RWPE2 (cell line): ENCODE results near the gene ORMDL2.
"Not testable (repeated sequence)": the region's sequence is repeated elsewhere in the genome, so short reads cannot be mapped to it uniquely, and the experiment has no call there.

Experiments used
- ATAC-seq: fragments of 200-7000 bp; cut with Tn5 transposase; 3 replicates; pipeline ENCODE4 v1.9.1; 2021; ENCODE audit warnings: low read depth
- DNase-seq: peaks from one replicate; pipeline ENCODE4 v3.0.0-alpha.2; 2020; ENCODE audit warnings: low spot score
- H3K27ac ChIP-seq: fragments of 450-650 bp; 2 replicates; pipeline ENCODE4 v1.5.1; 2017; ENCODE audit warnings: mild to moderate bottlenecking; ENCODE audit not compliant: poor library complexity, severe bottlenecking
- H3K27me3 ChIP-seq: fragments of 250-450 bp; sonication (Bioruptor Pico); 2 replicates; pipeline ENCODE4 v1.5.1; 2021; ENCODE audit warnings: mild to moderate bottlenecking, moderate library complexity; ENCODE audit not compliant: insufficient read depth, poor library complexity, severe bottlenecking
- H3K36me3 ChIP-seq: fragments of 250-450 bp; sonication (Bioruptor Pico); 2 replicates; pipeline ENCODE4 v1.5.1; 2020; ENCODE audit warnings: low read depth, mild to moderate bottlenecking, moderate library complexity
- H3K4me1 ChIP-seq: fragments of 250-450 bp; sonication (Bioruptor Pico); 2 replicates; pipeline ENCODE4 v1.5.1; 2021; ENCODE audit warnings: mild to moderate bottlenecking, moderate library complexity; ENCODE audit not compliant: insufficient read depth, poor library complexity, severe bottlenecking
- H3K4me3 ChIP-seq: fragments of 250-450 bp; sonication (Bioruptor Pico); 2 replicates; pipeline ENCODE4 v1.5.1; 2021; ENCODE audit warnings: mild to moderate bottlenecking, moderate library complexity; ENCODE audit not compliant: severe bottlenecking
- H3K9me3 ChIP-seq: fragments of 250-450 bp; sonication (Bioruptor Pico); 2 replicates; pipeline ENCODE4 v1.5.1; 2021; ENCODE audit warnings: mild to moderate bottlenecking, moderate library complexity; ENCODE audit not compliant: severe bottlenecking
- TF ChIP-seq, protein P1 (sequence below): fragments of 450-650 bp; IDR thresholded peaks from one replicate; pipeline ENCODE4 v1.5.1; 2017; ENCODE audit warnings: mild to moderate bottlenecking, moderate library complexity; ENCODE audit not compliant: poor library complexity, severe bottlenecking

The ORMDL2 gene

DNA sequence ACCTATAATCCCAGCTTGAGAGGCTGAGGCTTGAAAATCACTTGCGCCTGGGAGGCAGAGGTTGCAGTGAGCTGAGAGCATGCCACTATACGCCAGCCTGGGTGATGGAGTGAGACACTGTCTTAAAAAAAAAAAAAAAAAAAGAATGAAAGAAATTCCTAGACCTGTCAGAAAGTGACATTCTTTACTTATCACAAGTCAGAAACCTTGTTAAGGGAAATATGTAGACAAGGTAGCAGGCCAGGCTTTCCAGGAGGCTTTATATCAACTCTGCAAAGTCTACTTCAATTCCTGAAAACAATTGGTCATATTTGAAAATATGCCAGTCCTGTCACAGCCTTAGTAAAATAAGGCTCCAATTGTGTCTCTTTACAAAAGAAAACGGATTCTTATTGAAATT, 44.0 kb downstream of the ORMDL2 start:
- H3K4me3 ChIP-seq = no peak overlapping the region
- H3K4me1 ChIP-seq = no peaks in the 10 kb centered on the region
- DNase-seq (no peak), ATAC-seq (no peak)
- H3K36me3 ChIP-seq = no peaks in the 10 kb centered on the region
- TF ChIP-seq, protein P1, sequence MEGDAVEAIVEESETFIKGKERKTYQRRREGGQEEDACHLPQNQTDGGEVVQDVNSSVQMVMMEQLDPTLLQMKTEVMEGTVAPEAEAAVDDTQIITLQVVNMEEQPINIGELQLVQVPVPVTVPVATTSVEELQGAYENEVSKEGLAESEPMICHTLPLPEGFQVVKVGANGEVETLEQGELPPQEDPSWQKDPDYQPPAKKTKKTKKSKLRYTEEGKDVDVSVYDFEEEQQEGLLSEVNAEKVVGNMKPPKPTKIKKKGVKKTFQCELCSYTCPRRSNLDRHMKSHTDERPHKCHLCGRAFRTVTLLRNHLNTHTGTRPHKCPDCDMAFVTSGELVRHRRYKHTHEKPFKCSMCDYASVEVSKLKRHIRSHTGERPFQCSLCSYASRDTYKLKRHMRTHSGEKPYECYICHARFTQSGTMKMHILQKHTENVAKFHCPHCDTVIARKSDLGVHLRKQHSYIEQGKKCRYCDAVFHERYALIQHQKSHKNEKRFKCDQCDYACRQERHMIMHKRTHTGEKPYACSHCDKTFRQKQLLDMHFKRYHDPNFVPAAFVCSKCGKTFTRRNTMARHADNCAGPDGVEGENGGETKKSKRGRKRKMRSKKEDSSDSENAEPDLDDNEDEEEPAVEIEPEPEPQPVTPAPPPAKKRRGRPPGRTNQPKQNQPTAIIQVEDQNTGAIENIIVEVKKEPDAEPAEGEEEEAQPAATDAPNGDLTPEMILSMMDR = no peak
- peaks cover 3% of the 10 kb centered on the region for H3K9me3 ChIP-seq
- no peaks in the 10 kb centered on the region for H3K27me3 ChIP-seq
- no peak overlapping the region for H3K27ac ChIP-seq

DNA sequence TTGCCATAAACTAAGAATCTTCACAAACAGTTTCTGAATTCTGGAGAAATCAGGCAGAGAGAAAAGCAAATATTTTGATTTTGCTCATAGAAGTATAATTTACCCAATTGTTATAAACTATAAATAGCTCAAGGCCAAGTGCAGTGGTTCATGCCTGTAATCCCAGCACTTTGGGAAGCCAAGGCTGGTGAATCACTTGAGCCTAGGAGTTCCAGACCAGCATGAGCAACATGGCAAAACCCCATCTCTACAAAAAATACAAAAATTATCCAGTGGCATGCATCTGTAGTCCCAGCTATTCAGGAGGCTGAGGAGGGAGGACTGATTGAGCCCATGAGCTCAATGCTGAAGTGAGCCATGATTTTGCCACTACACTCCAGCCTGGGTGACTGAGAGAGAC, 44.4 kb downstream of the ORMDL2 start:
- TF ChIP-seq, protein P1 = no peak
- peaks cover 3% of the 10 kb centered on the region for H3K9me3 ChIP-seq
- no peaks in the 10 kb centered on the region for H3K27me3 ChIP-seq
- H3K27ac ChIP-seq = no peak overlapping the region
- no peaks in the 10 kb centered on the region for H3K36me3 ChIP-seq
- no peaks in the 10 kb centered on the region for H3K4me1 ChIP-seq
- DNase-seq (no peak), ATAC-seq (no peak)
- no peak overlapping the region for H3K4me3 ChIP-seq

DNA sequence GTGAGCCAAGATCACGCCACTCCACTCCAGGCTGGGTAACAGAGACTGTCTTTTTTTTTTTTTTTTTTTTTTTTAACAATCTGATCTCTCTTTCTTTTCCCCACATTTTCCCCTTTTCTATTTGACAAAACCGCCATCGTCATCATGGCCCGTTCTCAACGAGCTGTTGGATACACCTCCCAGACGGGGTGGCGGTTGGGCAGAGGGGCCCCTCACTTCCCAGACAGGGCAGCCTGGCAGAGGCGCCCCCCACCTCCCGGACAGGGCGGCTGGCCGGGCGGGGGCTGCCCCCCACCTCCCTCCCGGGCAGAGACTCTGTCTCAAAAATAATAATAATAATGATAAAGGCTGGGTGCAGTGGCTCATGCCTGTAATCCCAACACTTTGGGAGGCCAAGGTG, 45.1 kb downstream of the ORMDL2 start:
- H3K27ac ChIP-seq, H3K36me3 ChIP-seq, DNase-seq, H3K4me3 ChIP-seq, ATAC-seq, H3K9me3 ChIP-seq, H3K27me3 ChIP-seq, H3K4me1 ChIP-seq: not testable (repeated sequence)

DNA sequence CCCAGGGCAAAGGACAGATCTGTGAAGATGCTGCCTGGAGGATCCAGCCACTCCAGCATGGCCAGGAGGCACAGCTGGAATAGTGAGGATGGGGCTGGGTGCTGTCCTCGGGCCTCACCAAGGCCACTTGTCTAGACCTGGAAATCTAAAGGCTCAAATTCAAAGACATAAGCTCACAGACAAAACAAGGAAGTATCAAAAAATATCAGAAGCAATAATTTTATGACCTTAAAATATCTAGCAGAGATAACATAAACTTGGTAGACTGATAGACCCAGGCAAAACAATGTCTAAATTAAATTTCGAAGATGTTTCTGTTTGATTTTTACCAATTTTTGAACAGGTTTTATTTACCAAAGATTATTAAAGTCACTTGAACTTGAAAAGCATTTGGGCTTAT, 47.5 kb downstream of the ORMDL2 start:
- H3K36me3 ChIP-seq = no peaks in the 10 kb centered on the region
- DNase-seq = no peak
- TF ChIP-seq, protein P1 = no peak
- H3K4me3 ChIP-seq = no peak overlapping the region
- H3K9me3 ChIP-seq = peaks cover 3% of the 10 kb centered on the region
- ATAC-seq = no peak
- no peaks in the 10 kb centered on the region for H3K27me3 ChIP-seq
- H3K4me1 ChIP-seq = no peaks in the 10 kb centered on the region
- H3K27ac ChIP-seq = no peak overlapping the region

DNA sequence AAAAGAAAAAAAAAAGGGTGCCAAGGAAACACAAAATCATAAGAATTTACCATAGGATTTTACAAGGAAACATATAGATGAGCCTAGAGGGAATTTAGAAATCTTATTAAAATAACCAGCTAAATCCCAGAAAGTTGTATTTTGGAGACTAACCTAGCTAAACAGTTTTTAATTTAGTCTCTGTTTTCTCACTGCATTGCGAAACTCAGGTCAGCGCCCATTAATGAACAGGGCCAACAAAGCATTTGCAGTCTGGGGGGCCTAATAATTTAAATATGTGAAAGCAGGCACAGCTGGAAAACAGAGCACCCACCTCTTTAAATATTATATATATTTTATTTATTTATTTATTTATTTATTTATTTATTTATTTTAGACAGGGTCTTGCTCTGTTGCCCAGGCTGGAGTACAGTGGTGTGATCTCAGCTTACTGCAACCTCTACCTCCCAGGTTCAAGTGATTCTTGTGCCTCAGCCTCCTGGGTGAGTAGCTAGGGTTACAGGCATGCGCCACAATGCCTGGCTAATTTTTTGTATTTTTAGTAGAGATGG, 48.7 kb downstream of the ORMDL2 start:
- not testable (repeated sequence) for H3K27me3 ChIP-seq, ATAC-seq, H3K36me3 ChIP-seq, H3K9me3 ChIP-seq, H3K4me3 ChIP-seq, DNase-seq, H3K4me1 ChIP-seq, H3K27ac ChIP-seq
